A673 (cell line): Measurements from ENCODE around the gene SPATA33.

Experiments
- CTCF ChIP-seq: fragments of 300-800, 200-600 bp; sonication (generic); conservative IDR thresholded peaks from 2 replicates; pipeline ENCODE4 v1.5.1; 2017; ENCODE audit warnings: low read depth, mild to moderate bottlenecking, antibody characterized with exemption, low read length, moderate library complexity, mixed read lengths
- EZH2 ChIP-seq: fragments of 200-600 bp; sonication (generic); IDR thresholded peaks from 2 replicates; pipeline ENCODE4 v1.6.1; 2017; ENCODE audit warnings: borderline replicate concordance, low read depth, mild to moderate bottlenecking, mixed read lengths, antibody characterized with exemption, low read length; ENCODE audit not compliant: poor library complexity, severe bottlenecking

GRCh38 chr16:89613954-89614459, 43.6 kb upstream of the SPATA33 start:
- TF ChIP-seq CTCF (no peak), EZH2 (no peak)
